Measurements from ENCODE around the gene ZSWIM6.

ZSWIM6 gene

GRCh38 chr5:61331407-61332357, at the start of gene ZSWIM6:
TSS of gene ZSWIM6 (plus strand) at chr5:61332258. CDS start at chr5:61332273, 15 bp downstream.
- H3K27ac ChIP-seq: peak within 1 kb of the TSS; percentile 53
- no peak for TF ChIP-seq ZFX (IDR thresholded peaks at IDR 0.05)

DNA sequence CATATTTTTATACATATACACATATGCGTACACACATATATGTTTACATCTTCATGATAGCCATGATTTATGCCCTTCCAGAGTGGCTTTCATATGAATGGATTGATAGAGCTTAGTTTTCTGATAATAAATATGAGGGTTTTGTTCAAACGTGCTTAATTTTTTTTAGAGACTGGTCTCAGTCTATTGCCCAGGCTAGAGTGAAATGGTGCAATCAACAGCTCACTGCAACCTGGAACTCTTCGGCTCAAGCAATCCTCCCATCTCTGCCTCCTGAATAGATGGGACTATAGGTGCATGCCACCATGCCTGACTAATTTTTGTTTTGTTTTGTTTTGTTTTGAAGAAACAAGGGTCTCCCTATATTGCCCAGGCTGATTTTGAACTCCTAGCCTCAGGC, 48.6 kb upstream of the ZSWIM6 start:
- TF ChIP-seq ZFX (IDR thresholded peaks at IDR 0.05) (no peak), CTCF (conservative IDR thresholded peaks at IDR 0.05) (no peak)
- no peak overlapping the region for H3K27ac ChIP-seq

- TF ChIP-seq ZFX (IDR thresholded peaks at IDR 0.05) (no peak), CTCF (conservative IDR thresholded peaks at IDR 0.05) (no peak)
- H3K27ac ChIP-seq: no peak overlapping the region
These were observed 46.5 kb upstream of the ZSWIM6 start for GRCh38 chr5:61285531-61285930.

DNA sequence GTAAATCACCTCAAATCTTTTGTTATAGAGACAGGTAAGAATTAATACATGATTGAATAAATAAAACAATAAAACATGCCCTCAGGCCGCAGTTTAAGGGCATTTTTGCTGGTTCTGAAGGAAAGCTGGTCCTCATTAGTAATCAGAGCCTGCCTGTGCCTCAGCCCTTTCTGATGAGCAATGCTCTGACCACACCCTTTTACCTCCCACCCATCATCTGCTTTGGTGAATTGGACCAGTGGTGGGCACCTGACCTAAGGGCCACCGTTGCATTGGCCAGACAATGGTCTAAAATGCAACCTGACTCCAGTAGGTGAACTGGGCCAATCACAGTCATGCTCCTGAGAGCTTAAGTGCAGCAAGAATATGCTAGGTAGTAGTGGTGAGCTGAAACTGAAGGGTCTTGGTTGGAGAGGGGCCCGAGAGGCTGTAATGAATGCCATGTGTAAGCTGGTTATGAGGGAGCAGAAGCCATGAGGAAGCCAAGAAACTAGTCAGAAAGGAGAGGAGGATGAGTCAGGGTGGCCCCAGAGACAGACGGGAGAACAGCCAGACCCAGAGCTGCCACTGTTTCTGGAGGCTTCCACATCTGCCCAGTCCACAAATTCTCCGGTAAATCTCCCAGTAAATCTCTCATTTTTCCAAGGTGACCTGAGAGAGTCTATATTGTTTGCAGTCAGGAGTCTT, 45.5 kb upstream of the ZSWIM6 start:
- no peak for TF ChIP-seq ZFX (IDR thresholded peaks at IDR 0.05)
- TF ChIP-seq CTCF (conservative IDR thresholded peaks at IDR 0.05): no peak
- H3K27ac ChIP-seq: no peak overlapping the region

- no peak for TF ChIP-seq CTCF (conservative IDR thresholded peaks at IDR 0.05)
- no peak for TF ChIP-seq ZFX (IDR thresholded peaks at IDR 0.05)
- H3K27ac ChIP-seq: no peak overlapping the region
These were observed 44.6 kb upstream of the ZSWIM6 start for GRCh38 chr5:61287474-61287873.

DNA sequence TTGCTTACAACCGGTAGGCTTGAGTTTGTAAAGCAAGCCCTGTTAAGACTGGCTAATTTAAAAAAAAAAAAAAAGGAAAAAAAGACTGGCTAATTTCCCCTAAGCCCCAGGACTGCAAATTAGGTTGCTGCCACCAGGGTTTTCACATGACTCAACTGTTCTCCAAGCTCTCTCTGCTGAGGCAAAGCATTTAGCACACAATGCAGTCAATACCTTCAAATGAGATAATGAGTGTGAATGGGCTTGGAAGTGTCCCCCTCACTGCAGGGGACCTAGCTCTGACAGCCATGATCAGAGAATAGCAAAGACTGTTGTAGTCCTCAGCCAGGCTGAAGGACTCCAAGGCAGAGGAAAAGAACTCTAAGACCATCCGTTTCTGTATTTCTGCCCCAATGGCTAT, 42.8 kb upstream of the ZSWIM6 start:
- no peak overlapping the region for H3K27ac ChIP-seq
- TF ChIP-seq ZFX (IDR thresholded peaks at IDR 0.05) (no peak), CTCF (conservative IDR thresholded peaks at IDR 0.05) (no peak)

- no peak overlapping the region for H3K27ac ChIP-seq
- TF ChIP-seq CTCF (conservative IDR thresholded peaks at IDR 0.05) (no peak), ZFX (IDR thresholded peaks at IDR 0.05) (no peak)
These were observed 42.3 kb upstream of the ZSWIM6 start for GRCh38 chr5:61289669-61290306.

Data from C4-2B (cell line).